Inflammatory macrophage (primary cell): ENCODE measurements around the gene MAP2K3.
"Not testable (repeated sequence)": the region's sequence is repeated elsewhere in the genome, so short reads cannot be mapped to it uniquely, and the experiment has no call there.

Source experiments
- DNase-seq, 2 donors: peaks; one replicate each; pipeline ENCODE4 v3.0.0-alpha.2; 2020 to 2022

Gene MAP2K3

GRCh38 chr17:21330436-21331160 lies 46.1 kb downstream of the MAP2K3 start:
- DNase-seq, result no peak

GRCh38 chr17:21336541-21337294 lies 52.2 kb downstream of the MAP2K3 start:
- DNase-seq, result not testable (repeated sequence)

GRCh38 chr17:21337981-21338625 lies 53.6 kb downstream of the MAP2K3 start:
- not testable (repeated sequence) for DNase-seq

- no peak for DNase-seq
Observed at GRCh38 chr17:21339011-21339410, 54.5 kb downstream of the MAP2K3 start.

- not testable (repeated sequence) for DNase-seq
Observed at GRCh38 chr17:21339571-21339970, 55.1 kb downstream of the MAP2K3 start.

GRCh38 chr17:21340407-21340806 lies 55.9 kb downstream of the MAP2K3 start:
- not testable (repeated sequence) for DNase-seq

- not testable (repeated sequence) for DNase-seq
Observed at GRCh38 chr17:21341279-21341678, 56.8 kb downstream of the MAP2K3 start.

- not testable (repeated sequence) for DNase-seq
Observed at GRCh38 chr17:21341925-21342540, 57.5 kb downstream of the MAP2K3 start.

- not testable (repeated sequence) for DNase-seq
Observed at GRCh38 chr17:21343061-21343949, 58.8 kb downstream of the MAP2K3 start.

GRCh38 chr17:21344801-21345200 lies 60.3 kb downstream of the MAP2K3 start:
- not testable (repeated sequence) for DNase-seq

- no peak for DNase-seq
Observed at GRCh38 chr17:21345236-21345635, 60.7 kb downstream of the MAP2K3 start.

- not testable (repeated sequence) for DNase-seq
Observed at GRCh38 chr17:21346107-21346506, 61.6 kb downstream of the MAP2K3 start.

GRCh38 chr17:21346651-21347250 lies 62.2 kb downstream of the MAP2K3 start:
- not testable (repeated sequence) for DNase-seq

- DNase-seq, result not testable (repeated sequence)
Observed at GRCh38 chr17:21347660-21348059, 63.1 kb downstream of the MAP2K3 start.

GRCh38 chr17:21348081-21348925 lies 63.8 kb downstream of the MAP2K3 start:
- DNase-seq, result not testable (repeated sequence)

GRCh38 chr17:21348926-21349261 lies 64.4 kb downstream of the MAP2K3 start:
- not testable (repeated sequence) for DNase-seq

GRCh38 chr17:21349358-21350050 lies 65.0 kb downstream of the MAP2K3 start:
- not testable (repeated sequence) for DNase-seq

- not testable (repeated sequence) for DNase-seq
Observed at GRCh38 chr17:21350495-21350894, 66.0 kb downstream of the MAP2K3 start.

- DNase-seq, result no peak
Observed at GRCh38 chr17:21351366-21352065, 67.0 kb downstream of the MAP2K3 start.
